Stomach (tissue), 9 donors: ENCODE data around the gene SEMA3F. TPM values are rescaled to one million over a fixed set of nuclear protein-coding genes. Genes with fewer than 3 reads are reported as not detected.

Experiments used
- DNase-seq, 2 donors: peaks; one replicate each; pipeline versions ENCODE4 v3.0.0 to v3.0.0-alpha.2; 2013 to 2019
- H3K27ac ChIP-seq, 5 donors: fragments of 200-600 bp in 4 of 5; sonication (generic) in 4 of 5; one replicate each; pipeline ENCODE4 v1.5.1; 2013 to 2019; ENCODE audit warnings: mild to moderate bottlenecking in 1 of 5, moderate library complexity in 1 of 5
- H3K27me3 ChIP-seq, 3 donors: fragments of 200-600 bp; sonication (generic); one replicate each; pipeline ENCODE4 v1.5.1; 2017 to 2019; ENCODE audit warnings: mixed run types in 1 of 3
- H3K36me3 ChIP-seq, 4 donors: fragments of 200-600 bp; sonication (generic); 1 replicate in 3 of 4; 2 replicates in 1 of 4; pipeline ENCODE4 v1.5.1; 2016 to 2019
- H3K4me1 ChIP-seq, 4 donors: fragments of 200-600 bp; sonication (generic); one replicate each; pipeline ENCODE4 v1.5.1; 2016 to 2019
- H3K4me3 ChIP-seq, 4 donors: fragments of 200-600 bp; sonication (generic) in 3 of 4; one replicate each; pipeline ENCODE4 v1.5.1; 2016 to 2019; ENCODE audit warnings: mild to moderate bottlenecking in 1 of 4
- H3K9me3 ChIP-seq, 4 donors: fragments of 200-600 bp; sonication (generic); one replicate each; pipeline ENCODE4 v1.5.1; 2016 to 2019
- CTCF ChIP-seq, 7 experiments: fragments of 450-650 bp in 4 of 7; fragments of 200-600 bp in 3 of 7; sonication (generic) in 3 of 7; IDR thresholded peaks; one replicate each; pipeline ENCODE4 v1.5.1; 2016 to 2019; ENCODE audit warnings: antibody characterized with exemption in 7 of 7, control low read depth in 2 of 7, mild to moderate bottlenecking in 1 of 7
- EP300 ChIP-seq: sonication (generic); formaldehyde crosslinking; IDR thresholded peaks from one replicate; pipeline ENCODE4 v1.6.1; 2017; ENCODE audit warnings: antibody characterized with exemption
- POLR2A ChIP-seq, 4 donors: fragments of 450-650 bp; IDR thresholded peaks; one replicate each; pipeline ENCODE4 v1.6.1; 2016; ENCODE audit warnings: antibody characterized with exemption in 4 of 4, control low read depth in 2 of 4, mild to moderate bottlenecking in 1 of 4, moderate library complexity in 1 of 4
- POLR2AphosphoS5 ChIP-seq, 3 donors: sonication (generic); formaldehyde crosslinking; IDR thresholded peaks; one replicate each; pipeline ENCODE4 v1.6.1; 2016; ENCODE audit warnings: antibody characterized with exemption in 3 of 3
- WGBS, 5 donors: extraction: QIAGEN DNeasy Blood & Tissue Kit in 3 of 5; methylation state at CpG; one replicate each; pipeline versions ENCODE4 v1.1.5 to v1.1.7; 2013 to 2018; 5-methylcytosine and 5-hydroxymethylcytosine counted together
- intact Hi-C: fragments of 100-400 bp; cut with DNase I; formaldehyde crosslinking; loops from one replicate; pipeline ENCODE4 v1.15.1; 2023; ENCODE audit warnings: low total_unique reads
- polyA plus RNA-seq, 3 donors: library from polyadenylated mRNA; stranded (reverse); fragments of 200-250 nt; gene quantifications; one replicate each; pipeline ENCODE4 v1.2.3, GENCODE V29; 2013
- total RNA-seq, 5 donors: library from RNA; depleted of rRNA; stranded (reverse); fragments of >200 nt; gene quantifications; one replicate each; pipeline versions ENCODE4 v1.1.0 to v1.2.3, GENCODE V29; 2014 to 2016
- donor health status: healthy with polysubstance abuse.
- donor health status: Bipolar disorder and iron deficiency.
- donor health status: healthy.

Gene SEMA3F
- total and polyA plus RNA-seq, 8 donors, result 8.9 to 34.5 (median 22.9) TPM

- Histone ChIP-seq H3K9me3 (no peaks in the 10 kb centered on the region), H3K4me1 (peaks cover 8 to 31% (median 26%) of the 10 kb centered on the region in 4 donors), H3K27ac (no peak overlapping the region), H3K27me3 (peaks cover 8 to 77% (median 20%) of the 10 kb centered on the region in 3 donors), H3K36me3 (no peaks in the 10 kb centered on the region), H3K4me3 (no peak overlapping the region)
- no peak for DNase-seq
- WGBS, 5 donors, result 74 to 82% (median 77%) methylated on average over 5 to 6 of the region's 6 CpGs
- intact Hi-C loops, result no loop called here
- TF ChIP-seq POLR2AphosphoS5 (IDR thresholded peaks at IDR 0.05) (no peak), CTCF (IDR thresholded peaks at IDR 0.05) (no peak), EP300 (no peak), POLR2A (IDR thresholded peaks at IDR 0.05) (no peak)
These were observed 41.2 kb downstream of the SEMA3F start for GRCh38 chr3:50196253-50196801.

GRCh38 chr3:50201573-50202315, 46.6 kb downstream of the SEMA3F start:
- Histone ChIP-seq H3K27ac (no peak overlapping the region), H3K4me3 (no peak overlapping the region), H3K36me3 (no peaks in the 10 kb centered on the region), H3K4me1 (peaks cover 15 to 24% (median 19%) of the 10 kb centered on the region in 4 donors), H3K9me3 (no peaks in the 10 kb centered on the region), H3K27me3 (peaks cover 9 to 83% (median 38%) of the 10 kb centered on the region in 3 donors)
- 76 to 86% (median 79%) methylated on average over 7 to 10 of the region's 10 CpGs for WGBS, 5 donors
- TF ChIP-seq EP300 (no peak), POLR2AphosphoS5 (IDR thresholded peaks at IDR 0.05) (no peak), CTCF (IDR thresholded peaks at IDR 0.05) (no peak), POLR2A (IDR thresholded peaks at IDR 0.05) (no peak)
- DNase-seq, result no peak
- intact Hi-C loops, result no loop called here

GRCh38 chr3:50202353-50203112, 47.4 kb downstream of the SEMA3F start:
- Histone ChIP-seq H3K4me3 (no peak overlapping the region), H3K27me3 (peaks cover 9 to 85% (median 38%) of the 10 kb centered on the region in 3 donors), H3K36me3 (no peaks in the 10 kb centered on the region), H3K4me1 (peaks cover 15 to 24% (median 19%) of the 10 kb centered on the region in 4 donors), H3K9me3 (no peaks in the 10 kb centered on the region), H3K27ac (no peak overlapping the region)
- intact Hi-C loops, result no loop called here
- no peak for TF ChIP-seq POLR2A (IDR thresholded peaks at IDR 0.05)
- no peak for TF ChIP-seq EP300
- TF ChIP-seq CTCF (IDR thresholded peaks at IDR 0.05), result no peak
- no peak for TF ChIP-seq POLR2AphosphoS5 (IDR thresholded peaks at IDR 0.05)
- no peak for DNase-seq
- 85 to 87% (median 87%) methylated on average over 16 of the region's 16 CpGs for WGBS, 5 donors

GRCh38 chr3:50203113-50203808, 48.1 kb downstream of the SEMA3F start:
- 47 to 67% (median 60%) methylated on average over 8 to 9 of the region's 9 CpGs for WGBS, 5 donors
- peaks cover 15 to 24% (median 19%) of the 10 kb centered on the region in 4 donors for H3K4me1 ChIP-seq
- intact Hi-C loops, result no loop called here
- TF ChIP-seq CTCF (IDR thresholded peaks at IDR 0.05), result no peak
- TF ChIP-seq POLR2AphosphoS5 (IDR thresholded peaks at IDR 0.05), result no peak
- TF ChIP-seq POLR2A (IDR thresholded peaks at IDR 0.05), result no peak
- no peak for TF ChIP-seq EP300
- peaks cover 9 to 80% (median 38%) of the 10 kb centered on the region in 3 donors for H3K27me3 ChIP-seq
- H3K36me3 ChIP-seq, result no peaks in the 10 kb centered on the region
- DNase-seq, result peak in 1 of 2 donors; percentile 42
- no peak overlapping the region for H3K27ac ChIP-seq
- H3K4me3 ChIP-seq, result no peak overlapping the region
- no peaks in the 10 kb centered on the region for H3K9me3 ChIP-seq
